H9 (cell line): ENCODE measurements around the gene PCCB. TPM values are rescaled to one million over a fixed set of nuclear protein-coding genes. Genes with fewer than 3 reads are reported as not detected.

Experiments
- DNase-seq: peaks from one replicate; pipeline ENCODE4 v3.0.0-alpha.2; 2017
- H2AFZ ChIP-seq: one replicate; pipeline ENCODE4 v1.6.1; 2013; ENCODE audit warnings: mild to moderate bottlenecking, low read length, control low read depth, moderate library complexity
- H2AK5ac ChIP-seq: 2 replicates; pipeline ENCODE4 v1.6.1; 2013; ENCODE audit warnings: low read length, control low read depth, mixed read lengths; ENCODE audit not compliant: insufficient read length
- H2BK120ac ChIP-seq: one replicate; pipeline ENCODE4 v1.6.1; 2013; ENCODE audit warnings: low read depth, mild to moderate bottlenecking, low read length, control low read depth, inconsistent platforms; ENCODE audit not compliant: poor library complexity, severe bottlenecking
- H2BK12ac ChIP-seq: 2 replicates; pipeline ENCODE4 v1.6.1; 2013; ENCODE audit warnings: low read length, control low read depth, mixed read lengths, low read depth; ENCODE audit not compliant: insufficient read length
- H2BK15ac ChIP-seq: 2 replicates; pipeline ENCODE4 v1.6.1; 2013; ENCODE audit warnings: low read depth, low read length, control low read depth
- H2BK20ac ChIP-seq: one replicate; pipeline ENCODE4 v1.6.1; 2013; ENCODE audit warnings: low read depth, mild to moderate bottlenecking, low read length, control low read depth, inconsistent platforms; ENCODE audit not compliant: poor library complexity, severe bottlenecking
- H2BK5ac ChIP-seq: 2 replicates; pipeline ENCODE4 v1.6.1; 2013; ENCODE audit warnings: low read length, control low read depth, mixed read lengths; ENCODE audit not compliant: insufficient read length
- H3K14ac ChIP-seq: 2 replicates; pipeline ENCODE4 v1.6.1; 2013; ENCODE audit warnings: low read length, control low read depth; ENCODE audit not compliant: insufficient read depth
- H3K18ac ChIP-seq: 2 replicates; pipeline ENCODE4 v1.6.1; 2013; ENCODE audit warnings: low read depth, mild to moderate bottlenecking, mixed read lengths, low read length, control low read depth; ENCODE audit not compliant: insufficient read length
- H3K23ac ChIP-seq: 2 replicates; pipeline ENCODE4 v1.6.1; 2013; ENCODE audit warnings: low read length, control low read depth, mixed read lengths, low read depth; ENCODE audit not compliant: insufficient read length
- H3K23me2 ChIP-seq: 2 replicates; pipeline ENCODE4 v1.6.1; 2013; ENCODE audit warnings: low read depth, mild to moderate bottlenecking, mixed read lengths, low read length, control low read depth; ENCODE audit not compliant: insufficient read length, poor library complexity, severe bottlenecking
- H3K27ac ChIP-seq: 2 replicates; pipeline ENCODE4 v1.5.1; 2013; ENCODE audit warnings: low read length, control low read depth, mixed read lengths, low read depth; ENCODE audit not compliant: insufficient read length
- H3K27me3 ChIP-seq: 2 replicates; pipeline ENCODE4 v1.6.1; 2013; ENCODE audit warnings: low read length, control low read depth, inconsistent platforms; ENCODE audit not compliant: insufficient read depth
- H3K4ac ChIP-seq: 2 replicates; pipeline ENCODE4 v1.6.1; 2013; ENCODE audit warnings: low read depth, mild to moderate bottlenecking, control low read depth, inconsistent platforms, low read length, moderate library complexity
- H3K4me1 ChIP-seq: 2 replicates; pipeline ENCODE4 v1.6.1; 2013; ENCODE audit warnings: low read length, control low read depth, inconsistent platforms; ENCODE audit not compliant: insufficient read depth
- H3K4me2 ChIP-seq: 2 replicates; pipeline ENCODE4 v1.6.1; 2013; ENCODE audit warnings: low read length, control low read depth, mixed read lengths; ENCODE audit not compliant: insufficient read length, insufficient read depth
- H3K56ac ChIP-seq: 2 replicates; pipeline ENCODE4 v1.6.1; 2013; ENCODE audit warnings: low read depth, mild to moderate bottlenecking, mixed read lengths, low read length, control low read depth; ENCODE audit not compliant: insufficient read length
- H3K79me1 ChIP-seq: 2 replicates; pipeline ENCODE4 v1.6.1; 2013; ENCODE audit warnings: low read depth, mild to moderate bottlenecking, moderate library complexity, low read length, control low read depth, inconsistent platforms; ENCODE audit not compliant: insufficient read depth, poor library complexity, severe bottlenecking
- H3K79me2 ChIP-seq: 2 replicates; pipeline ENCODE4 v1.6.1; 2013; ENCODE audit warnings: low read length, control low read depth, inconsistent platforms; ENCODE audit not compliant: insufficient read depth
- H3K9ac ChIP-seq: 2 replicates; pipeline ENCODE4 v1.6.1; 2013; ENCODE audit warnings: low read length, control low read depth, mixed read lengths; ENCODE audit not compliant: insufficient read length; ENCODE audit errors: extremely low read depth
- H3K9me3 ChIP-seq: one replicate; pipeline ENCODE4 v1.6.1; 2013; ENCODE audit warnings: low read depth, low read length, inconsistent platforms; ENCODE audit not compliant: control insufficient read depth
- H3T11ph ChIP-seq: one replicate; pipeline ENCODE4 v1.6.1; 2013; ENCODE audit warnings: mild to moderate bottlenecking, low read length, control low read depth, inconsistent platforms
- H4K20me1 ChIP-seq: one replicate; pipeline ENCODE4 v1.6.1; 2013; ENCODE audit not compliant: control insufficient read depth, insufficient read length, insufficient read depth
- H4K5ac ChIP-seq: 2 replicates; pipeline ENCODE4 v1.6.1; 2013; ENCODE audit warnings: low read depth, mild to moderate bottlenecking, mixed read lengths, low read length, control low read depth; ENCODE audit not compliant: insufficient read length
- H4K8ac ChIP-seq: replicated peaks from 2 replicates; pipeline ENCODE4 v1.6.1; 2013; ENCODE audit warnings: low read length, control low read depth, mixed read lengths, low read depth; ENCODE audit not compliant: insufficient read length
- H4K91ac ChIP-seq: 2 replicates; pipeline ENCODE4 v1.6.1; 2013; ENCODE audit warnings: low read depth, mild to moderate bottlenecking, moderate library complexity, mixed read lengths, low read length, control low read depth; ENCODE audit not compliant: insufficient read length
- H3K27ac Mint-ChIP-seq, 3 experiments: 2 replicates in 2 of 3; 3 replicates in 1 of 3; pipeline ENCODE4 v1.8.0; 2020 to 2021; ENCODE audit warnings: mixed read lengths in 3 of 3, mild to moderate bottlenecking in 1 of 3, moderate library complexity in 1 of 3
- H3K27me3 Mint-ChIP-seq: 2 replicates; pipeline ENCODE4 v1.8.0; 2021; ENCODE audit warnings: low read depth, mild to moderate bottlenecking, moderate library complexity, mixed read lengths
- H3K36me3 Mint-ChIP-seq, 3 experiments: 2 replicates in 2 of 3; 3 replicates in 1 of 3; pipeline ENCODE4 v1.8.0; 2020 to 2021; ENCODE audit warnings: low read depth in 3 of 3, mixed read lengths in 3 of 3; ENCODE audit not compliant: insufficient read depth in 1 of 3
- H3K4me1 Mint-ChIP-seq, 2 experiments: 2 replicates each; pipeline ENCODE4 v1.8.0; 2020; ENCODE audit warnings: mixed read lengths in 2 of 2
- H3K4me3 Mint-ChIP-seq, 2 experiments: 2 replicates in 1 of 2; 3 replicates in 1 of 2; pipeline ENCODE4 v1.8.0; 2020 to 2021; ENCODE audit warnings: mild to moderate bottlenecking in 2 of 2, mixed read lengths in 2 of 2, moderate library complexity in 1 of 2
- H3K9me3 Mint-ChIP-seq, 2 experiments: 2 replicates in 1 of 2; 3 replicates in 1 of 2; pipeline ENCODE4 v1.8.0; 2020; ENCODE audit warnings: mild to moderate bottlenecking in 2 of 2, mixed read lengths in 2 of 2, moderate library complexity in 1 of 2
- WGBS: extraction: QIAGEN DNeasy Blood & Tissue Kit; methylation state at CpG from one replicate; pipeline ENCODE4 v1.1.7; 2013; ENCODE audit warnings: missing lambda C conversion rate, low lambda C conversion rate, mixed read lengths; ENCODE audit not compliant: insufficient read length; ENCODE audit errors: extremely low coverage; 5-methylcytosine and 5-hydroxymethylcytosine counted together
- total RNA-seq: library from RNA; stranded (reverse); gene quantifications from 2 replicates; pipeline ENCODE4 v1.2.1, GENCODE V29; 2021
- TF ChIP-seq, protein P1 (sequence below): fragments of 200-600 bp; sonication (generic); conservative IDR thresholded peaks from 3 replicates; pipeline ENCODE4 v1.8.0; 2021; ENCODE audit warnings: antibody characterized with exemption, mild to moderate bottlenecking

PCCB gene
- total RNA-seq, 1 experiment from 2014 or later: 68.9 TPM

- H3K36me3 Mint-ChIP-seq: peaks cover 23 to 51% (median 25%) of the 10 kb centered on the region in 3 experiments
- TF ChIP-seq, protein P1, sequence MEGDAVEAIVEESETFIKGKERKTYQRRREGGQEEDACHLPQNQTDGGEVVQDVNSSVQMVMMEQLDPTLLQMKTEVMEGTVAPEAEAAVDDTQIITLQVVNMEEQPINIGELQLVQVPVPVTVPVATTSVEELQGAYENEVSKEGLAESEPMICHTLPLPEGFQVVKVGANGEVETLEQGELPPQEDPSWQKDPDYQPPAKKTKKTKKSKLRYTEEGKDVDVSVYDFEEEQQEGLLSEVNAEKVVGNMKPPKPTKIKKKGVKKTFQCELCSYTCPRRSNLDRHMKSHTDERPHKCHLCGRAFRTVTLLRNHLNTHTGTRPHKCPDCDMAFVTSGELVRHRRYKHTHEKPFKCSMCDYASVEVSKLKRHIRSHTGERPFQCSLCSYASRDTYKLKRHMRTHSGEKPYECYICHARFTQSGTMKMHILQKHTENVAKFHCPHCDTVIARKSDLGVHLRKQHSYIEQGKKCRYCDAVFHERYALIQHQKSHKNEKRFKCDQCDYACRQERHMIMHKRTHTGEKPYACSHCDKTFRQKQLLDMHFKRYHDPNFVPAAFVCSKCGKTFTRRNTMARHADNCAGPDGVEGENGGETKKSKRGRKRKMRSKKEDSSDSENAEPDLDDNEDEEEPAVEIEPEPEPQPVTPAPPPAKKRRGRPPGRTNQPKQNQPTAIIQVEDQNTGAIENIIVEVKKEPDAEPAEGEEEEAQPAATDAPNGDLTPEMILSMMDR: no peak
Measured at GRCh38 chr3:136291302-136291701, 41.2 kb downstream of the PCCB start.

More at GRCh38 chr3:136291302-136291701, 41.2 kb downstream of the PCCB start:
- no peaks in the 10 kb centered on the region for H3K79me1 ChIP-seq
- no peak overlapping the region for H3K23ac ChIP-seq
- no peak overlapping the region for H2BK12ac ChIP-seq
- H3K18ac ChIP-seq: no peak overlapping the region
- no peak overlapping the region for H2BK5ac ChIP-seq
- no peak overlapping the region for H4K8ac ChIP-seq
- no peaks in the 10 kb centered on the region for H3K4me1 ChIP-seq
- Mint-ChIP-seq H3K9me3 (no peaks in the 10 kb centered on the region), H3K4me1 (no peaks in the 10 kb centered on the region), H3K4me3 (no peak overlapping the region), H3K27ac (no peak overlapping the region), H3K27me3 (no peaks in the 10 kb centered on the region)
- no peak overlapping the region for H3K9ac ChIP-seq
- no CpG with 5 or more reads among the region's 5 CpGs for WGBS
- H3K27me3 ChIP-seq: no peaks in the 10 kb centered on the region
- H3K4ac ChIP-seq: no peak overlapping the region
- no peak overlapping the region for H3K56ac ChIP-seq
- H2BK15ac ChIP-seq: no peak overlapping the region
- H3K27ac ChIP-seq: no peak overlapping the region
- no peaks in the 10 kb centered on the region for H3K79me2 ChIP-seq
- H2BK20ac ChIP-seq: no peak overlapping the region
- no peaks in the 10 kb centered on the region for H4K20me1 ChIP-seq
- H3K14ac ChIP-seq: no peak overlapping the region
- H2AK5ac ChIP-seq: no peak overlapping the region
- no peaks in the 10 kb centered on the region for H3K9me3 ChIP-seq
- no peak overlapping the region for H3T11ph ChIP-seq
- no peak overlapping the region for H2AFZ ChIP-seq
- H4K91ac ChIP-seq: no peak overlapping the region
- H3K4me2 ChIP-seq: no peak overlapping the region
- H2BK120ac ChIP-seq: no peak overlapping the region
- no peak for DNase-seq
- H4K5ac ChIP-seq: no peak overlapping the region
- H3K23me2 ChIP-seq: no peaks in the 10 kb centered on the region
